Panc1 (cell line): Measurements from ENCODE around the gene CD96. TPM values are rescaled to one million over a fixed set of nuclear protein-coding genes. Genes with fewer than 3 reads are reported as not detected.

Experiments
- ATAC-seq: fragments of 200-7000 bp; cut with Tn5 transposase; 2 replicates; pipeline ENCODE4 v1.9.1; 2020; ENCODE audit warnings: mild to moderate bottlenecking, moderate library complexity
- BruUV-seq: library from RNA; stranded (reverse); fragments of 400-500 nt; replicated peaks from 2 replicates; lab custom pipeline; 2021; lab: Mats Ljungman, UMichigan
- CTCF ChIA-PET: fragments of 300-600 bp; sonication (Branson Sonifier 250); formaldehyde crosslinking; loops from one replicate; lab custom pipeline; 2022; ENCODE audit warnings: antibody characterized with exemption; lab: Charles Lee
- POLR2A ChIA-PET: fragments of 300-600 bp; sonication (Branson Sonifier 250); formaldehyde crosslinking; loops from one replicate; lab custom pipeline; 2022; ENCODE audit warnings: antibody characterized with exemption; lab: Charles Lee
- DNase-seq: peaks from one replicate; pipeline ENCODE4 v3.0.0-alpha.2; 2010; ENCODE audit warnings: low read depth, low spot score
- H3K27ac ChIP-seq: 2 replicates; pipeline ENCODE4 v1.5.1; 2011; ENCODE audit warnings: mild to moderate bottlenecking, low read length, inconsistent platforms
- H3K27me3 ChIP-seq: fragments of 200-500 bp; sonication (Bioruptor generic); 2 replicates; pipeline ENCODE4 v1.6.0; 2014; ENCODE audit warnings: low read length, inconsistent platforms; ENCODE audit not compliant: control insufficient read depth, insufficient read depth
- H3K36me3 ChIP-seq: fragments of 200-500 bp; sonication (Bioruptor generic); 2 replicates; pipeline ENCODE4 v1.5.1; 2014; ENCODE audit warnings: inconsistent platforms, mild to moderate bottlenecking, low read length, moderate library complexity; ENCODE audit not compliant: control insufficient read depth, insufficient read depth
- H3K4me1 ChIP-seq: 2 replicates; pipeline ENCODE4 v1.5.1; 2011; ENCODE audit warnings: inconsistent platforms, mild to moderate bottlenecking, low read length, moderate library complexity; ENCODE audit not compliant: control insufficient read depth, insufficient read depth
- H3K4me3 ChIP-seq, 2 experiments: 2 replicates each; pipeline ENCODE4 v1.5.1; 2011 to 2012; ENCODE audit warnings: low read depth in 2 of 2, low read length in 2 of 2, mild to moderate bottlenecking in 2 of 2, inconsistent platforms in 1 of 2, moderate library complexity in 1 of 2
- H3K9me3 ChIP-seq: fragments of 200-500 bp; sonication (Bioruptor generic); 2 replicates; pipeline ENCODE4 v1.5.1; 2014; ENCODE audit warnings: low read depth, mild to moderate bottlenecking, inconsistent platforms, low read length, moderate library complexity; ENCODE audit not compliant: control insufficient read depth, insufficient read depth
- CTCF ChIP-seq: fragments of 450-650 bp; IDR thresholded peaks from 2 replicates; pipeline ENCODE4 v1.5.1; 2017; ENCODE audit warnings: mild to moderate bottlenecking
- POLR2AphosphoS5 ChIP-seq: IDR thresholded peaks from 2 replicates; pipeline ENCODE4 v1.6.1; 2012; ENCODE audit warnings: mild to moderate bottlenecking, low read depth, low read length, moderate library complexity
- REST ChIP-seq, 2 experiments: IDR thresholded peaks; 2 replicates each; pipeline ENCODE4 v1.6.1; 2011 to 2012; ENCODE audit warnings: low read depth in 2 of 2, control low read depth in 1 of 2, low read length in 1 of 2, mild to moderate bottlenecking in 1 of 2, moderate library complexity in 1 of 2; ENCODE audit not compliant: insufficient read depth in 1 of 2
- SIN3A ChIP-seq: IDR thresholded peaks from 2 replicates; pipeline ENCODE4 v1.6.1; 2012; ENCODE audit warnings: low read depth, mild to moderate bottlenecking, low read length, moderate library complexity, borderline replicate concordance; ENCODE audit not compliant: insufficient read depth
- TCF7L2 ChIP-seq: IDR thresholded peaks from 2 replicates; pipeline ENCODE4 v1.6.1; 2011; ENCODE audit warnings: mild to moderate bottlenecking, low read depth, low read length, inconsistent platforms
- in situ Hi-C: cut with HindIII; loops from 2 replicates; pipeline ENCODE4 v1.10.0; 2016; ENCODE audit warnings: low sequenced_read_pairs, low pct_unique_long_range_greater_than_20kb
- intact Hi-C: fragments of 100-400 bp; cut with micrococcal nuclease; formaldehyde crosslinking; loops from one replicate; pipeline ENCODE4 v1.10.0; 2022; ENCODE audit not compliant: unreplicated experiment
- total RNA-seq: library from RNA; stranded (reverse); gene quantifications from one replicate; pipeline ENCODE4 v1.2.1, GENCODE V29; 2021; ENCODE audit not compliant: unreplicated experiment

The CD96 gene
- total RNA-seq, 1 experiment from 2014 or later, result not detected

GRCh38 chr3:111542611-111543300 lies 759 bp downstream of the CD96 start:
- TF ChIP-seq POLR2AphosphoS5 (no peak), TCF7L2 (no peak), REST (IDR thresholded peaks at IDR 0.05; ENCODE audit: insufficient read depth in 1 of 2, low read depth in 2 of 2, low read length in 1 of 2) (no peak), SIN3A (no peak)
- no peak overlapping the region for H3K4me3 ChIP-seq
- no TSS peak for BruUV-seq
- POLR2A ChIA-PET, result no interaction called here
- H3K9me3 ChIP-seq, result no peaks in the 10 kb centered on the region
- H3K27me3 ChIP-seq, result no peaks in the 10 kb centered on the region
- in situ Hi-C loops, result no loop called here
- intact Hi-C loops, result no loop called here
- CTCF ChIA-PET, result interaction anchor here (0.6 kb wide), 1 partner anchor 463 kb away, joined by 5 read pairs; no protein-coding TSS in a partner anchor
- H3K4me1 ChIP-seq, result no peaks in the 10 kb centered on the region
- H3K27ac ChIP-seq, result no peak overlapping the region
- DNase-seq (no peak), ATAC-seq (no peak)
- no peaks in the 10 kb centered on the region for H3K36me3 ChIP-seq

- ATAC-seq (no peak), DNase-seq (no peak)
- BruUV-seq, result no TSS peak
- Histone ChIP-seq H3K27me3 (no peaks in the 10 kb centered on the region), H3K4me3 (no peak overlapping the region), H3K4me1 (no peaks in the 10 kb centered on the region), H3K9me3 (no peaks in the 10 kb centered on the region), H3K27ac (no peak overlapping the region), H3K36me3 (no peaks in the 10 kb centered on the region)
- in situ Hi-C loops (no loop called here), intact Hi-C loops (no loop called here)
- CTCF ChIA-PET, result no interaction called here
- TF ChIP-seq SIN3A, result no peak
- no peak for TF ChIP-seq REST (IDR thresholded peaks at IDR 0.05; ENCODE audit: insufficient read depth in 1 of 2, low read depth in 2 of 2, low read length in 1 of 2)
- no peak for TF ChIP-seq CTCF
- no peak for TF ChIP-seq TCF7L2
- TF ChIP-seq POLR2AphosphoS5, result no peak
- POLR2A ChIA-PET, result no interaction called here
These were observed 3.4 kb downstream of the CD96 start for GRCh38 chr3:111545349-111545748.
